HG03039 (cell line): ENCODE measurements around the gene PELI1.
A peak's percentile ranks its signal among the peaks of the same experiment; 100 is the strongest.

Source experiments
- ATAC-seq: cut with Tn5 transposase; IDR thresholded peaks from one replicate; pipeline ENCODE4 v1.9.1; 2021; ENCODE audit warnings: mild to moderate bottlenecking, moderate library complexity; ENCODE audit not compliant: unreplicated experiment

PELI1 gene

GRCh38 chr2:64144057-64145013 is at the start of gene PELI1:
TSS of gene PELI1 (minus strand) at chr2:64144420. CDS start at chr2:64108310, 36,110 bp downstream.
- peak; percentile 81 for ATAC-seq

- ATAC-seq, result no peak
Measured at GRCh38 chr2:64193491-64193890, 49.3 kb upstream of the PELI1 start.

- no peak for ATAC-seq
Measured at GRCh38 chr2:64192664-64193105, 48.5 kb upstream of the PELI1 start.

GRCh38 chr2:64192125-64192479 is 47.9 kb upstream of the PELI1 start:
- ATAC-seq, result no peak

GRCh38 chr2:64189586-64189985 is 45.4 kb upstream of the PELI1 start:
- ATAC-seq, result no peak

- ATAC-seq, result no peak
Measured at GRCh38 chr2:64189167-64189566, 44.9 kb upstream of the PELI1 start.

GRCh38 chr2:64186699-64187605 is 42.7 kb upstream of the PELI1 start:
- no peak for ATAC-seq

GRCh38 chr2:64179582-64180321 is 35.5 kb upstream of the PELI1 start:
- peak; percentile 90 for ATAC-seq

GRCh38 chr2:64177315-64177714 is 33.1 kb upstream of the PELI1 start:
- ATAC-seq, result no peak

GRCh38 chr2:64175419-64176197 is 31.4 kb upstream of the PELI1 start:
- ATAC-seq, result no peak

GRCh38 chr2:64173156-64174135 is 29.2 kb upstream of the PELI1 start:
- no peak for ATAC-seq

GRCh38 chr2:64168756-64169155 is 24.5 kb upstream of the PELI1 start:
- ATAC-seq, result no peak

- no peak for ATAC-seq
Measured at GRCh38 chr2:64168201-64168600, 24.0 kb upstream of the PELI1 start.

- ATAC-seq, result no peak
Measured at GRCh38 chr2:64166637-64167420, 22.6 kb upstream of the PELI1 start.

- no peak for ATAC-seq
Measured at GRCh38 chr2:64166212-64166611, 22.0 kb upstream of the PELI1 start.

- ATAC-seq, result no peak
Measured at GRCh38 chr2:64165706-64166105, 21.5 kb upstream of the PELI1 start.

GRCh38 chr2:64164629-64165028 is 20.4 kb upstream of the PELI1 start:
- ATAC-seq, result no peak

- ATAC-seq, result no peak
Measured at GRCh38 chr2:64162516-64162915, 18.3 kb upstream of the PELI1 start.
